ENCODE measurements around the gene RCL1.
A peak's percentile ranks its signal among the peaks of the same experiment; 100 is the strongest.
"Not testable (repeated sequence)": the region's sequence is repeated elsewhere in the genome, so short reads cannot be mapped to it uniquely, and the experiment has no call there.

Gene RCL1

DNA sequence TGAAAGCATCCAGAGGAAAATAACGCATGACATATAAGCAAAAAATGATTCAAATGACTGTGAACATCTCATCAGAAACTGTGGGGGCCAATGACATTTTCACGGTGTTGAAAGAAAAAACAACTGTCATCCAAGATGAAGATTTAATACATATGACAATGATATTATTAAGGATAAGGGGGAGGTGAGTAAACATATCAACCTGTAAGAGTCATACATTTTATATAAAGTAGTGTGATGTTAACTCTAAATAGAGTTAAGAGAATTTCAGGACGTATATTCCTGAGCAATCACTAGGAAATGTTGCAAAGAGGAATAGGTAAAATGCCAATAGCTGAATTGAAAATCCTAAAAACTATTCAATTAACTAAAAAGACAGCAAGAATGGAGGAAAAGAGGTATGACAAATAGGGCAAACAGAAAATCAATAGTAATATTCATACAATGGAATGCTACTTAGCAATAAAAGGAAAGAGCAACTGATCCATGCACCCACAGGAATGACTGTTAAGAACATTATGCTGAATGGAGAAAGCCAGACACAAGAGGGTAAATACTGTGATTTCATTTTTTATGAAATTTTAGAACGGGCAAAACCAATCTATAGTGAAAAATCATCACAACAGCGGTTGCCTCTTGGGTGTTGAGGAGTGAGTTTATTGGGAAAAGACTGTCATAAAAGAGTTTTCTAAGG, 99.9 kb downstream of the RCL1 start:
- Histone ChIP-seq H3K4me3 (ENCODE audit: low read depth in 1 of 2, low read length in 2 of 2) (no peak overlapping the region), H3K27ac (ENCODE audit: low read depth, low read length) (no peak overlapping the region), H3K27me3 (ENCODE audit: control insufficient read depth in 1 of 2, insufficient read depth in 2 of 2, low read length in 2 of 2) (no peaks in the 10 kb centered on the region), H3K36me3 (ENCODE audit: control insufficient read depth in 1 of 2, insufficient read depth in 2 of 2, low read length in 2 of 2) (no peaks in the 10 kb centered on the region), H3K9me3 (ENCODE audit: control insufficient read depth in 1 of 2, low read length in 2 of 2) (no peaks in the 10 kb centered on the region), H3K4me1 (ENCODE audit: control insufficient read depth in 1 of 2, insufficient read depth in 2 of 2, low read length in 2 of 2) (no peaks in the 10 kb centered on the region), H3K9ac (ENCODE audit: low read depth in 1 of 2, low read length in 2 of 2) (no peak overlapping the region)

DNA sequence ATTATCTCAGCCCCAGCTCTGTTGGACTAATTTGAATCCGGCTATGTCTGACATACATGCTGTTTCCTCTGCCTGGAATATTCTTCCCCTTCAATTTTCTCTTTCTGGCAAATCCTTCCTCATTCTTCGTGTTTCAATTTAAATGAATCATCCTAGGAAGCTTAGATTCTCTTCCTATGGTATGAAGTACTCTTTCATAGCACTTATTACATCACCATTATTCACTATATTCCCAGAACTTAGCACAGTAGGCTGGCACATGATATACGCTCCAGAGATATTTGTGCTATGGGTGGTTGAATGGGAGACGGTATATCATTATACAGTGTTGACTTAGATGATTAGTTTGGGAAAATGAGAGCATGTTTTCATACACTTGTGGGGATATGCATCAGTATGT, 101.3 kb downstream of the RCL1 start:
- Histone ChIP-seq H3K9ac (ENCODE audit: low read depth in 1 of 2, low read length in 2 of 2) (no peak overlapping the region), H3K27ac (ENCODE audit: low read depth, low read length) (no peak overlapping the region), H3K4me3 (ENCODE audit: low read depth in 1 of 2, low read length in 2 of 2) (no peak overlapping the region), H3K36me3 (ENCODE audit: control insufficient read depth in 1 of 2, insufficient read depth in 2 of 2, low read length in 2 of 2) (no peaks in the 10 kb centered on the region), H3K9me3 (ENCODE audit: control insufficient read depth in 1 of 2, low read length in 2 of 2) (no peaks in the 10 kb centered on the region), H3K4me1 (ENCODE audit: control insufficient read depth in 1 of 2, insufficient read depth in 2 of 2, low read length in 2 of 2) (no peaks in the 10 kb centered on the region), H3K27me3 (ENCODE audit: control insufficient read depth in 1 of 2, insufficient read depth in 2 of 2, low read length in 2 of 2) (no peaks in the 10 kb centered on the region)

DNA sequence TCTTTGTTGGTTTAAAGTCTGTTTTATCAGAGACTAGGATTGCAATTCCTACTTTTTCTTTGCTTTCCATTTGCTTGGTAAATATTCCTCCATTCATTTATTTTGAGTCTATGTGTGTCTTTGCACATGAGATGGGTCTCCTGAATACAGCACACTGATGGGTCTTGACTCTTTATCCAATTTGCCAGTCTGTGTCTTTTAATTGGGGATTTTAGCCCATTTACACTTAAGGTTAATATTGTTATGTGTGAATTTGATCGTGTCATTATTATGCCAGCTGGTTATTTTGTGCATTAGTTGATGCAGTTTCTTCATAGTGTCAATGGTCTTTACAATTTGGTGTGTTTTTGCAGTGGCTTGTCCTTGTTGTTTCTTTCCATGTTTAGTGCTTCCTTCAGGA, 107.1 kb downstream of the RCL1 start:
- not testable (repeated sequence) for H3K9ac ChIP-seq (ENCODE audit: low read depth in 1 of 2, low read length in 2 of 2); H3K36me3 ChIP-seq (ENCODE audit: control insufficient read depth in 1 of 2, insufficient read depth in 2 of 2, low read length in 2 of 2); H3K4me1 ChIP-seq (ENCODE audit: control insufficient read depth in 1 of 2, insufficient read depth in 2 of 2, low read length in 2 of 2); H3K9me3 ChIP-seq (ENCODE audit: control insufficient read depth in 1 of 2, low read length in 2 of 2); H3K27me3 ChIP-seq (ENCODE audit: control insufficient read depth in 1 of 2, insufficient read depth in 2 of 2, low read length in 2 of 2); H3K4me3 ChIP-seq (ENCODE audit: low read depth in 1 of 2, low read length in 2 of 2); H3K27ac ChIP-seq (ENCODE audit: low read depth, low read length)

DNA sequence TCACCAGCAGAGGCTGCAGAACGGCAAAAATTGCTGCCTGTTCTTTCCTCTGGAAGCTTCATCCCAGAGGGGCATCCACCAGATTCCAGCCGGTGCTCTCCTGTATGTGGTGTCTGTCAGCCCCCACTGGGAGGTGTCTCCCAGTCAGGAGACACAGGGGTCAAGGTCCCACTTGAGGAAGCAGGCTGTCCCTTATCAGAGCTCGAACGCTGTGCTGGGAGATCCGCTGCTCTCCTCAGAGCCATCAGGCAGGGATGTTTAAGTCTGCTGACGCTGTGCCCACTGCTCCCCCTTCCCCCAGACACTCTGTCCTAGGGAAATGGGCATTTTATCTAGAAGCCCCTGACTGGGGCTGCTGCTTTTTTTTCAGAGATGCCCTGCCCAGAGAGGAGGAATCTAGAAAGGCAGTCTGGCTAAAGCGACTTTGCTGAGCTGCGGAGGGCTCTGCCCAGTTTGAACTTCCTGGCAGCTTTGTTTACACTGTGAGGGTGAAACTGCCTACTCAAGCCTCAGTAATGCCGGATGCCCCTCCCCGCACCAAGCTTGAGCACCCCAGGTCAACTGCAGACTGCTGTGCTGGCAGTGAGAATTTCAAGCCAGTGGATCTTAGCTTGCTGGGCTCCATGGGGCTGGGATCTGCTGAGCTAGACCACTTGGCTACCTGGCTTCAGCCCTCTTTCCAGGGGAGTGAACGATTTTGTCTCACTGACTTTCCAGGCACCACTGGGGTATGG, 108.8 kb downstream of the RCL1 start:
- not testable (repeated sequence) for H3K4me1 ChIP-seq (ENCODE audit: control insufficient read depth in 1 of 2, insufficient read depth in 2 of 2, low read length in 2 of 2); H3K36me3 ChIP-seq (ENCODE audit: control insufficient read depth in 1 of 2, insufficient read depth in 2 of 2, low read length in 2 of 2); H3K27ac ChIP-seq (ENCODE audit: low read depth, low read length); H3K9me3 ChIP-seq (ENCODE audit: control insufficient read depth in 1 of 2, low read length in 2 of 2); H3K27me3 ChIP-seq (ENCODE audit: control insufficient read depth in 1 of 2, insufficient read depth in 2 of 2, low read length in 2 of 2)
- H3K9ac ChIP-seq (ENCODE audit: low read depth in 1 of 2, low read length in 2 of 2): peak overlapping the region in 1 of 2 donors; percentile 43
- H3K4me3 ChIP-seq (ENCODE audit: low read depth in 1 of 2, low read length in 2 of 2): peak overlapping the region; percentile 29 to 61

DNA sequence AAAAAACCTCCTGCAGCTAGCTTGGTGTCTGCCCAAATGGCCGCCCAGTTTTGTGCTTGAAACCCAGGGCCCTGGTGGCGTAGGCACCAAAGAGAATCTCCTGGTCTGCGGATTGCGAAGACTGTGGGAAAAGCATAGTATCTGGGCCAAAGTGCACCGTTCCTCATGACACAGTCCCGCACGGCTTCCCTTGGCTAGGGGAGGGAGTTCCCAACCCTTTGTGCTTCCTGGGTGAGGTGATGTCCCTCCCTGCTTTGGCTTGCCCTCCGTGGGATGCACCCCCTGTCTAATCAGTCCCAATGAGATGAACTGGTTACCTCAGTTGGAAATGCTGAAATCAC, 109.4 kb downstream of the RCL1 start:
- peaks cover 0 to 5% of the 10 kb centered on the region in 2 donors for H3K4me1 ChIP-seq (ENCODE audit: control insufficient read depth in 1 of 2, insufficient read depth in 2 of 2, low read length in 2 of 2)
- no peaks in the 10 kb centered on the region for H3K36me3 ChIP-seq (ENCODE audit: control insufficient read depth in 1 of 2, insufficient read depth in 2 of 2, low read length in 2 of 2)
- H3K9ac ChIP-seq (ENCODE audit: low read depth in 1 of 2, low read length in 2 of 2): peak overlapping the region in 1 of 2 donors; percentile 43
- H3K4me3 ChIP-seq (ENCODE audit: low read depth in 1 of 2, low read length in 2 of 2): peak overlapping the region in 1 of 2 donors; percentile 61
- no peaks in the 10 kb centered on the region for H3K27me3 ChIP-seq (ENCODE audit: control insufficient read depth in 1 of 2, insufficient read depth in 2 of 2, low read length in 2 of 2)
- H3K9me3 ChIP-seq (ENCODE audit: control insufficient read depth in 1 of 2, low read length in 2 of 2): no peaks in the 10 kb centered on the region
- no peak overlapping the region for H3K27ac ChIP-seq (ENCODE audit: low read depth, low read length)

DNA sequence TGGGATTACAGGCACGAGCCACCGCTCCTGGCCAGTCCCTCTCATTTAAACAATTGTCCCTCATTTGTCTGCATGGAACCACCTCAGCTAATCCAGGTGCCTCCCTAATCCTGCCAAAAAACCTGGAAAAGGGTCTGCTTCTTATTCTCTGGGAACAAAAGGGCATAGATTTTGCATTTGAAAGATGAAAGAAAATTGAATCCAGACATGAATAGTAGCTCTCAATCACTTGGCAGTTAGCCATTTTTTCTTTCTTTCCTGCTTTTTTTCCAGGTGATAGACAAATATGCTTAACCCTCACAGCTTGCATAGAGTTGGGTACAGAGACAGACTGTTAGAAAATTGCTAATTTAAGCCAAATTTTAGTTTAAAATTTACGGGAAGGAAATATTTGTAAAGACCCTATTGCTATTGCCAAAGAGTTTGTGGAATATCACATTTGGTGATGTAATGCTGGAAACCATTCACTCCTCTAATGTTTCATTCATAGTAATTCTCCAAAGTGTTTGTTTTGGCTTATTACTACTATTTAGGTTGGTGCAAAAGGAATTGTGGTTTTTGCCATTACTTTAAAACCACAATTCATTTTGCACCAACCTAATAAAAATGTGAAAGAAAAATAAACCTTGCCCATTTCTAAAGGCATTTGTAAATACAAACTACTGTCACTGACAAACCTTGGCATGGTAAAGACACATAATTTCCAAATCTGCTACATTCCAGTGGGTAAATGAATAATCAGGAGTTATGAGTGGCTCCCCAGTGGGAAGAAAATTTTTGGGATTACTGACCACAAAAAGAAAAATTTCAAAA, 111.8 kb downstream of the RCL1 start:
- Histone ChIP-seq H3K27ac (ENCODE audit: low read depth, low read length) (no peak overlapping the region), H3K9ac (ENCODE audit: low read depth in 1 of 2, low read length in 2 of 2) (no peak overlapping the region), H3K9me3 (ENCODE audit: control insufficient read depth in 1 of 2, low read length in 2 of 2) (no peaks in the 10 kb centered on the region), H3K36me3 (ENCODE audit: control insufficient read depth in 1 of 2, insufficient read depth in 2 of 2, low read length in 2 of 2) (no peaks in the 10 kb centered on the region), H3K27me3 (ENCODE audit: control insufficient read depth in 1 of 2, insufficient read depth in 2 of 2, low read length in 2 of 2) (no peaks in the 10 kb centered on the region), H3K4me1 (ENCODE audit: control insufficient read depth in 1 of 2, insufficient read depth in 2 of 2, low read length in 2 of 2) (peaks cover 0 to 5% of the 10 kb centered on the region in 2 donors), H3K4me3 (ENCODE audit: low read depth in 1 of 2, low read length in 2 of 2) (no peak overlapping the region)

DNA sequence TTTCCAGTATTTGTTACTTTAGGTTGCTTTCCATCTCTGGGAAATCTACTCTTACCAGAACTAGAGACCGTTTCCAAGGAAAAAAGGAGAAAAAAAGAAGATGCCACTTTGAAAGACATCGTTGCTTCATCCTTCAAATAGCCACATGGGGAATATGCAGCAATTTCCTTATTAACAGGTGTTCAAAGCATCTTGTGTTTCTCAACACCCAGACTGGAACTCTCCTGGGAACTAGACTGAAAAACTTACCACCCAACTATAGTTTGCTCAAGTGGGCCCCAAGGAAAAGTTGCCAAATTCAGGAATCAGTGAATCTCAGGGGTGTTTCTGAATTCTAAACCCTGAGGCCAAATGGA, 112.4 kb downstream of the RCL1 start:
- no peaks in the 10 kb centered on the region for H3K36me3 ChIP-seq (ENCODE audit: control insufficient read depth in 1 of 2, insufficient read depth in 2 of 2, low read length in 2 of 2)
- no peaks in the 10 kb centered on the region for H3K27me3 ChIP-seq (ENCODE audit: control insufficient read depth in 1 of 2, insufficient read depth in 2 of 2, low read length in 2 of 2)
- H3K9me3 ChIP-seq (ENCODE audit: control insufficient read depth in 1 of 2, low read length in 2 of 2): no peaks in the 10 kb centered on the region
- no peak overlapping the region for H3K27ac ChIP-seq (ENCODE audit: low read depth, low read length)
- no peak overlapping the region for H3K9ac ChIP-seq (ENCODE audit: low read depth in 1 of 2, low read length in 2 of 2)
- H3K4me3 ChIP-seq (ENCODE audit: low read depth in 1 of 2, low read length in 2 of 2): no peak overlapping the region
- H3K4me1 ChIP-seq (ENCODE audit: control insufficient read depth in 1 of 2, insufficient read depth in 2 of 2, low read length in 2 of 2): peaks cover 0 to 5% of the 10 kb centered on the region in 2 donors
